Liver (tissue), 9 donors: ENCODE measurements around the gene ERBB2. TPM values are rescaled to one million over a fixed set of nuclear protein-coding genes. Genes with fewer than 3 reads are reported as not detected.
"Not testable (repeated sequence)": the region's sequence is repeated elsewhere in the genome, so short reads cannot be mapped to it uniquely, and the experiment has no call there.

ENCODE experiments used
- DNase-seq: peaks from one replicate; pipeline ENCODE4 v3.0.0-alpha.2; 2017; ENCODE audit warnings: low spot score
- H3K27ac ChIP-seq, 2 donors: one replicate each; pipeline ENCODE4 v1.7.0; 2013; ENCODE audit warnings: inconsistent platforms in 2 of 2, low read length in 2 of 2, control low read depth in 1 of 2, low read depth in 1 of 2, mild to moderate bottlenecking in 1 of 2
- H3K27me3 ChIP-seq, 4 donors: one replicate each; pipeline versions ENCODE4 v1.6.1 to v1.7.0; 2013; ENCODE audit warnings: low read length in 3 of 4, inconsistent platforms in 1 of 4, mild to moderate bottlenecking in 1 of 4, moderate library complexity in 1 of 4; ENCODE audit not compliant: control insufficient read depth in 4 of 4, insufficient read depth in 4 of 4
- H3K36me3 ChIP-seq, 4 donors: one replicate each; pipeline versions ENCODE4 v1.6.1 to v1.7.0; 2013; ENCODE audit warnings: low read length in 3 of 4, mild to moderate bottlenecking in 3 of 4, low read depth in 1 of 4, moderate library complexity in 1 of 4; ENCODE audit not compliant: control insufficient read depth in 4 of 4, insufficient read depth in 3 of 4
- H3K4me1 ChIP-seq, 4 donors: one replicate each; pipeline versions ENCODE4 v1.6.1 to v1.7.0; 2013; ENCODE audit warnings: low read length in 3 of 4, mild to moderate bottlenecking in 3 of 4, moderate library complexity in 1 of 4; ENCODE audit not compliant: control insufficient read depth in 4 of 4, insufficient read depth in 4 of 4
- H3K4me3 ChIP-seq, 3 donors: one replicate each; pipeline versions ENCODE4 v1.6.1 to v1.7.0; 2013; ENCODE audit warnings: low read length in 3 of 3, control low read depth in 1 of 3, low read depth in 1 of 3, mild to moderate bottlenecking in 1 of 3
- H3K9ac ChIP-seq, 2 donors: one replicate each; pipeline ENCODE4 v1.7.0; 2013; ENCODE audit warnings: low read length in 2 of 2, mild to moderate bottlenecking in 2 of 2, moderate library complexity in 2 of 2, control low read depth in 1 of 2, low read depth in 1 of 2
- H3K9me3 ChIP-seq, 4 donors: one replicate each; pipeline versions ENCODE4 v1.6.1 to v1.7.0; 2013; ENCODE audit warnings: low read length in 3 of 4; ENCODE audit not compliant: control insufficient read depth in 4 of 4
- FOXA1 ChIP-seq: IDR thresholded peaks from 2 replicates; pipeline ENCODE4 v1.6.1; 2016; ENCODE audit warnings: antibody characterized with exemption
- FOXA2 ChIP-seq: IDR thresholded peaks from 2 replicates; pipeline ENCODE4 v1.6.1; 2016; ENCODE audit warnings: antibody characterized with exemption
- GABPA ChIP-seq, 2 donors: IDR thresholded peaks in 1 of 2; conservative IDR thresholded peaks in 1 of 2; 2 replicates each; pipeline ENCODE4 v1.6.1; 2016; ENCODE audit warnings: antibody characterized with exemption in 2 of 2, mild to moderate bottlenecking in 1 of 2, moderate library complexity in 1 of 2
- HNF4A ChIP-seq, 2 donors: conservative IDR thresholded peaks; 2 replicates each; pipeline ENCODE4 v1.6.1; 2016; ENCODE audit warnings: antibody characterized with exemption in 2 of 2, mild to moderate bottlenecking in 2 of 2
- HNF4G ChIP-seq: IDR thresholded peaks from 2 replicates; pipeline ENCODE4 v1.6.1; 2016; ENCODE audit warnings: antibody characterized with exemption
- JUND ChIP-seq, 2 donors: IDR thresholded peaks; 2 replicates each; pipeline ENCODE4 v1.6.1; 2016; ENCODE audit warnings: antibody characterized with exemption in 2 of 2
- RAD21 ChIP-seq, 2 donors: IDR thresholded peaks; 2 replicates each; pipeline ENCODE4 v1.6.1; 2016; ENCODE audit warnings: antibody characterized with exemption in 2 of 2, mild to moderate bottlenecking in 2 of 2
- RXRA ChIP-seq, 2 donors: IDR thresholded peaks; 2 replicates each; pipeline ENCODE4 v1.6.1; 2017 to 2018; ENCODE audit warnings: antibody characterized with exemption in 2 of 2, mild to moderate bottlenecking in 1 of 2
- SP1 ChIP-seq: IDR thresholded peaks from 2 replicates; pipeline ENCODE4 v1.6.1; 2018; ENCODE audit warnings: antibody characterized with exemption, mild to moderate bottlenecking
- TAF1 ChIP-seq: conservative IDR thresholded peaks from 2 replicates; pipeline ENCODE4 v1.6.1; 2016; ENCODE audit warnings: antibody characterized with exemption, mild to moderate bottlenecking
- WGBS: extraction: QIAGEN DNeasy Blood & Tissue Kit; methylation state at CpG from one replicate; pipeline ENCODE4 v1.1.7; 2013; 5-methylcytosine and 5-hydroxymethylcytosine counted together
- polyA plus RNA-seq, 2 donors: library from polyadenylated mRNA; stranded (reverse) in 1 of 2; unstranded in 1 of 2; fragments of 200-250 nt in 1 of 2; fragments of >200 nt in 1 of 2; fragmentation: Nextera tagmentation in 1 of 2; extraction: Ambion mirVana in 1 of 2; gene quantifications; one replicate each; pipeline versions ENCODE4 v1.2.1 to v1.2.3, GENCODE V29; 2013 to 2015
- total RNA-seq, 2 donors: library from RNA; depleted of rRNA; stranded (reverse); fragments of >200 nt; gene quantifications; one replicate each; pipeline ENCODE4 v1.2.3, GENCODE V29; 2014
- TF ChIP-seq, protein P1 (sequence below): IDR thresholded peaks from 2 replicates; pipeline ENCODE4 v1.6.1; 2016; ENCODE audit warnings: antibody characterized with exemption, mild to moderate bottlenecking
- TF ChIP-seq, protein P2 (sequence below): IDR thresholded peaks from 2 replicates; pipeline ENCODE4 v1.6.1; 2016; ENCODE audit warnings: antibody characterized with exemption
- TF ChIP-seq, protein P3 (sequence below): IDR thresholded peaks from 2 replicates; pipeline ENCODE4 v1.6.1; 2016; ENCODE audit warnings: antibody characterized with exemption
- donor health status: healthy.
- donor health status: healthy.
- donor health status: healthy.
- donor health status: healthy.
- donor health status: healthy.

The ERBB2 gene
- total and polyA plus RNA-seq, 4 donors = 4.7 to 28.8 (median 15.7) TPM

DNA sequence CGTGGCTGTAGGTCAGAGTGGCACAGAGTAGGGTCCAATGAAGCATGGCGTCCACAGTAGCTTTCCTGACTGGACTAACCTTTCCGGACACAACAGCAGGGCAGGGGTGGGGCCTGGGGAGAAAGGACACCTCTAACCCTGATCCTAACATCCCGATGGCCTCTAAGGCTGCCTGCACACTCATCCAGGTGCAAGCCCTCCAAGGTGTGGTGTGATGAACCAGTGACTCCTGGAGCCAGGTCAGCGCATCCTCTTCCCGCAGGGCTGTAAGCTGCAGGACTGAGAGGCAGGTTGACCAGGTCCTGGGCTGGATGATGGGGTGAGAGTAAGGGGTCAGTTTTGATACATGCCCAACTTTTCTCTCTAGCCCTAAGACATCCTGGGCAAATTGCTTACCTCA, 3.1 kb upstream of the ERBB2 start (continued):
- TF ChIP-seq, protein P1, sequence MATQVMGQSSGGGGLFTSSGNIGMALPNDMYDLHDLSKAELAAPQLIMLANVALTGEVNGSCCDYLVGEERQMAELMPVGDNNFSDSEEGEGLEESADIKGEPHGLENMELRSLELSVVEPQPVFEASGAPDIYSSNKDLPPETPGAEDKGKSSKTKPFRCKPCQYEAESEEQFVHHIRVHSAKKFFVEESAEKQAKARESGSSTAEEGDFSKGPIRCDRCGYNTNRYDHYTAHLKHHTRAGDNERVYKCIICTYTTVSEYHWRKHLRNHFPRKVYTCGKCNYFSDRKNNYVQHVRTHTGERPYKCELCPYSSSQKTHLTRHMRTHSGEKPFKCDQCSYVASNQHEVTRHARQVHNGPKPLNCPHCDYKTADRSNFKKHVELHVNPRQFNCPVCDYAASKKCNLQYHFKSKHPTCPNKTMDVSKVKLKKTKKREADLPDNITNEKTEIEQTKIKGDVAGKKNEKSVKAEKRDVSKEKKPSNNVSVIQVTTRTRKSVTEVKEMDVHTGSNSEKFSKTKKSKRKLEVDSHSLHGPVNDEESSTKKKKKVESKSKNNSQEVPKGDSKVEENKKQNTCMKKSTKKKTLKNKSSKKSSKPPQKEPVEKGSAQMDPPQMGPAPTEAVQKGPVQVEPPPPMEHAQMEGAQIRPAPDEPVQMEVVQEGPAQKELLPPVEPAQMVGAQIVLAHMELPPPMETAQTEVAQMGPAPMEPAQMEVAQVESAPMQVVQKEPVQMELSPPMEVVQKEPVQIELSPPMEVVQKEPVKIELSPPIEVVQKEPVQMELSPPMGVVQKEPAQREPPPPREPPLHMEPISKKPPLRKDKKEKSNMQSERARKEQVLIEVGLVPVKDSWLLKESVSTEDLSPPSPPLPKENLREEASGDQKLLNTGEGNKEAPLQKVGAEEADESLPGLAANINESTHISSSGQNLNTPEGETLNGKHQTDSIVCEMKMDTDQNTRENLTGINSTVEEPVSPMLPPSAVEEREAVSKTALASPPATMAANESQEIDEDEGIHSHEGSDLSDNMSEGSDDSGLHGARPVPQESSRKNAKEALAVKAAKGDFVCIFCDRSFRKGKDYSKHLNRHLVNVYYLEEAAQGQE = no peak
- TF ChIP-seq SP1 (no peak), FOXA1 (no peak)

DNA sequence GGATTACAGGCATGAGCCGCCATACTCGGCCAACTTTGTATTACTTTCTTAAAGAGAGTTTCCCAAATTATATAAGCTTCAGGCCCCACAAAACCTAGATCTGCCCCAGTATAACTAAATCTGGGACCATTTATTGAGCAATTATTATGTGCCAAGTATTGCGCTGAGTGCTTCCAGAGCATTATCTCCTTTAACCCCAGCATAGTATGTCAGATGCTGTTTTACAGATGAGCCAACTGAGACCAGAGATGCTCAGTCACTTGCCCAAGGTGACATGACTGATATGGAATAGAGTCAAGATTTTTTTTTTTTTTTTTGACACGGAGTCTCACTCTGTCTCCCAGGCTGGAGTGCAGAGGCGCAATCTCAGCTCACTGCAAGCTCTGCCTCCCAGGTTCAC, 1.9 kb upstream of the ERBB2 start:
- peaks cover 13 to 55% (median 41%) of the 10 kb centered on the region in 4 donors for H3K4me1 ChIP-seq

DNA sequence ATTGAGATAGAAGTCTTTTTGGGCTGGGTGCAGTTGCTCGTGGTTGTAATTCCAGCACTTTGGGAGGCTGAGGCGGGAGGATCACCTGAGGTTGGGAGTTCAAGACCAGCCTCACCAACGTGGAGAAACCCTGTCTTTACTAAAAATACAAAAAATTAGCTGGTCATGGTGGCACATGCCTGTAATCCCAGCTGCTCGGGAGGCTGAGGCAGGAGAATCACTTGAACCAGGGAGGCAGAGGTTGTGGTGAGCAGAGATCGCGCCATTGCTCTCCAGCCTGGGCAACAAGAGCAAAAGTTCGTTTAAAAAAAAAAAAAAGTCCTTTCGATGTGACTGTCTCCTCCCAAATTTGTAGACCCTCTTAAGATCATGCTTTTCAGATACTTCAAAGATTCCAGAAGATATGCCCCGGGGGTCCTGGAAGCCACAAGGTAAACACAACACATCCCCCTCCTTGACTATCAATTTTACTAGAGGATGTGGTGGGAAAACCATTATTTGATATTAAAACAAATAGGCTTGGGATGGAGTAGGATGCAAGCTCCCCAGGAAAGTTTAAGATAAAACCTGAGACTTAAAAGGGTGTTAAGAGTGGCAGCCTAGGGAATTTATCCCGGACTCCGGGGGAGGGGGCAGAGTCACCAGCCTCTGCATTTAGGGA, 577 bp upstream of the ERBB2 start:
- H3K27me3 ChIP-seq, DNase-seq, H3K9me3 ChIP-seq, H3K36me3 ChIP-seq: not testable (repeated sequence)
- Histone ChIP-seq H3K4me3 (peak overlapping the region in 2 of 3 donors; percentile 75 to 81), H3K9ac (peak overlapping the region; percentile 26 to 69), H3K4me1 (peaks cover 21 to 62% (median 51%) of the 10 kb centered on the region in 4 donors), H3K27ac (peak overlapping the region; percentile 95 to 98)
- WGBS = 50% methylated on average over 11 of the region's 11 CpGs

More for the DNA sequence above, 1.9 kb upstream of the ERBB2 start:
- Histone ChIP-seq H3K27me3 (no peaks in the 10 kb centered on the region), H3K9me3 (no peaks in the 10 kb centered on the region), H3K4me3 (no peak overlapping the region), H3K27ac (no peak overlapping the region), H3K36me3 (no peaks in the 10 kb centered on the region), H3K9ac (no peak overlapping the region)
- DNase-seq = no peak
- TF ChIP-seq RXRA (IDR thresholded peaks at IDR 0.05) (no peak), HNF4G (no peak), HNF4A (conservative IDR thresholded peaks at IDR 0.05) (no peak)
- TF ChIP-seq, protein P2, sequence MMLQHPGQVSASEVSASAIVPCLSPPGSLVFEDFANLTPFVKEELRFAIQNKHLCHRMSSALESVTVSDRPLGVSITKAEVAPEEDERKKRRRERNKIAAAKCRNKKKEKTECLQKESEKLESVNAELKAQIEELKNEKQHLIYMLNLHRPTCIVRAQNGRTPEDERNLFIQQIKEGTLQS = no peak
- 92% methylated on average over 5 of the region's 5 CpGs for WGBS

DNA sequence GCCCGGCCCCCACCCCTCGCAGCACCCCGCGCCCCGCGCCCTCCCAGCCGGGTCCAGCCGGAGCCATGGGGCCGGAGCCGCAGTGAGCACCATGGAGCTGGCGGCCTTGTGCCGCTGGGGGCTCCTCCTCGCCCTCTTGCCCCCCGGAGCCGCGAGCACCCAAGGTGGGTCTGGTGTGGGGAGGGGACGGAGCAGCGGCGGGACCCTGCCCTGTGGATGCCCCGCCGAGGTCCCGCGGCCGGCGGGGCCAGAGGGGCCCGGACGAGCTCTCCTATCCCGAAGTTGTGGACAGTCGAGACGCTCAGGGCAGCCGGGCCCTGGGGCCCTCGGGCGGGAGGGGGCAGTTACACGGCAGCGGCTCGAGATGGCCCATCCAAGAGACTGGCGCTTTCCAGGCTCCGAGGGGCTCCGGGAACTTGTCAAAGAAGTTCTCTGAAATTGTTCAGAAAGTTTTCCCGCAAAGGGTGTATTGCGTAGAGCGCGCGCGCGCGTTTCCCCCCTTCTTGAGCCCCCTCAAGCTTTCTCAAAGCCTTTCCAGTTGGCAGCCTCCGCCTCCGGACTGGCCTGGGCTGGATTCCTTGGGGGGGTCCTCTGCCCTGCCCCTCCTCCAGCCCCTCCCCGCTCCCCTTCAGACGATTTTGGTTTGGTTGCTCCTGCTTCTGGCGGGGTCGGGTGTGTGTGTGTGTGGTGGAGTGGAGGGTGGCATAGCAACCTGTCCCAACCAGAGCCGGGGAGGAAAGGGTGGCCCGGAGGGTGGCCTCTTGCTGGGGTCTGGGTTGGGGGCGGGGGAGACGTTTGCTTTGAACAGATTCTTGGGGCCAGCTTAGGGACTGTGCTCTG, 504 bp downstream of the ERBB2 start:
- Histone ChIP-seq H3K4me3 (peak overlapping the region in 2 of 3 donors; percentile 75 to 81), H3K4me1 (peaks cover 29 to 62% (median 53%) of the 10 kb centered on the region in 4 donors), H3K9me3 (no peaks in the 10 kb centered on the region), H3K36me3 (no peaks in the 10 kb centered on the region), H3K9ac (peak overlapping the region; percentile 36 to 74), H3K27ac (peak overlapping the region; percentile 95 to 98), H3K27me3 (no peaks in the 10 kb centered on the region)
- no peak for DNase-seq
- 3% methylated on average over 57 of the region's 57 CpGs for WGBS
- TF ChIP-seq RAD21 (IDR thresholded peaks at IDR 0.05) (no peak), RXRA (IDR thresholded peaks at IDR 0.05) (no peak), TAF1 (no peak), JUND (IDR thresholded peaks at IDR 0.05) (no peak), GABPA (IDR thresholded peaks at IDR 0.05 in 1 of 2, conservative IDR thresholded peaks at IDR 0.05 in 1 of 2) (no peak), FOXA1 (no peak), FOXA2 (no peak)
- TF ChIP-seq, protein P1 = no peak
- TF ChIP-seq, protein P3, sequence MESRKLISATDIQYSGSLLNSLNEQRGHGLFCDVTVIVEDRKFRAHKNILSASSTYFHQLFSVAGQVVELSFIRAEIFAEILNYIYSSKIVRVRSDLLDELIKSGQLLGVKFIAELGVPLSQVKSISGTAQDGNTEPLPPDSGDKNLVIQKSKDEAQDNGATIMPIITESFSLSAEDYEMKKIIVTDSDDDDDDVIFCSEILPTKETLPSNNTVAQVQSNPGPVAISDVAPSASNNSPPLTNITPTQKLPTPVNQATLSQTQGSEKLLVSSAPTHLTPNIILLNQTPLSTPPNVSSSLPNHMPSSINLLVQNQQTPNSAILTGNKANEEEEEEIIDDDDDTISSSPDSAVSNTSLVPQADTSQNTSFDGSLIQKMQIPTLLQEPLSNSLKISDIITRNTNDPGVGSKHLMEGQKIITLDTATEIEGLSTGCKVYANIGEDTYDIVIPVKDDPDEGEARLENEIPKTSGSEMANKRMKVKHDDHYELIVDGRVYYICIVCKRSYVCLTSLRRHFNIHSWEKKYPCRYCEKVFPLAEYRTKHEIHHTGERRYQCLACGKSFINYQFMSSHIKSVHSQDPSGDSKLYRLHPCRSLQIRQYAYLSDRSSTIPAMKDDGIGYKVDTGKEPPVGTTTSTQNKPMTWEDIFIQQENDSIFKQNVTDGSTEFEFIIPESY = no peak
